ENCODE results near the gene MED29. TPM values are rescaled to one million over a fixed set of nuclear protein-coding genes. Genes with fewer than 3 reads are reported as not detected.

MED29 gene
- total RNA-seq, 4 donors from 2014 or later = 25.5 to 48.1 (median 37.7) TPM

DNA sequence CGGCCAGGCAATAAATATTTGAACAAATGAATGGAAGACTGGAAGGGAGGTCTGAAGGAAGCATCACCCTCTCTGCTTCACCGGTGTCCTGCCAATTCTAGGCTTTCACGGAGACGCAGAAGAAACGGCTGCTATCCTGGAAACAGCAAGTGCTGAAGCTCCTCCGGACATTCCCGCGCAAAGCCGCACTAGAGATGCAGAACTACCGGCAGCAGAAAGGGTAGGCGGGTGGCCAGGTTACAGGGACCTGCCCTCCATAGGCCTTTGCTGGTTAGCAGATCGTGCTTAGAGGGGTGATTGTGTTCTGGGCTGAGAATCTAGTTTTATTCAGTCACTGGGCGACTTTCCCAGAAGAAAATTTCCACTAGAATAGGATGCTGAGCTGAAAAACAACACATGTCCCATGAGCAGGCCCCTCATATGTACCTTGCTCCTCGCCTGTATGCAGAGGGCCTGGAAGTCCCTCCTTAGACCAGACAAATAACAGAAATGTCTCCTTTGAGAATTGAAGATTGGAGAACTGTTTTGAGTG is 11.2 kb upstream of the MED29 start:
- intact Hi-C loops (cut with DNase I; ENCODE audit: low total_unique reads) (loop anchor here (10.0 kb wide), 1 partner anchor 845 kb away; no protein-coding TSS in a partner anchor), in situ Hi-C loops (cut with MboI; ENCODE audit: low sequenced_read_pairs in 4 of 4) (no loop called here)
- Histone ChIP-seq H3K36me3 (peaks cover 0 to 83% of the 10 kb centered on the region in 2 donors), H3K27ac (no peak overlapping the region), H3K27me3 (no peaks in the 10 kb centered on the region), H3K4me1 (no peaks in the 10 kb centered on the region), H3K4me3 (no peak overlapping the region), H3K9me3 (no peaks in the 10 kb centered on the region)
- DNase-seq (no peak), ATAC-seq (no peak)
- TF ChIP-seq CTCF (IDR thresholded peaks at IDR 0.05 in 4 of 5, conservative IDR thresholded peaks at IDR 0.05 in 1 of 5) (no peak), POLR2A (IDR thresholded peaks at IDR 0.05) (no peak)

DNA sequence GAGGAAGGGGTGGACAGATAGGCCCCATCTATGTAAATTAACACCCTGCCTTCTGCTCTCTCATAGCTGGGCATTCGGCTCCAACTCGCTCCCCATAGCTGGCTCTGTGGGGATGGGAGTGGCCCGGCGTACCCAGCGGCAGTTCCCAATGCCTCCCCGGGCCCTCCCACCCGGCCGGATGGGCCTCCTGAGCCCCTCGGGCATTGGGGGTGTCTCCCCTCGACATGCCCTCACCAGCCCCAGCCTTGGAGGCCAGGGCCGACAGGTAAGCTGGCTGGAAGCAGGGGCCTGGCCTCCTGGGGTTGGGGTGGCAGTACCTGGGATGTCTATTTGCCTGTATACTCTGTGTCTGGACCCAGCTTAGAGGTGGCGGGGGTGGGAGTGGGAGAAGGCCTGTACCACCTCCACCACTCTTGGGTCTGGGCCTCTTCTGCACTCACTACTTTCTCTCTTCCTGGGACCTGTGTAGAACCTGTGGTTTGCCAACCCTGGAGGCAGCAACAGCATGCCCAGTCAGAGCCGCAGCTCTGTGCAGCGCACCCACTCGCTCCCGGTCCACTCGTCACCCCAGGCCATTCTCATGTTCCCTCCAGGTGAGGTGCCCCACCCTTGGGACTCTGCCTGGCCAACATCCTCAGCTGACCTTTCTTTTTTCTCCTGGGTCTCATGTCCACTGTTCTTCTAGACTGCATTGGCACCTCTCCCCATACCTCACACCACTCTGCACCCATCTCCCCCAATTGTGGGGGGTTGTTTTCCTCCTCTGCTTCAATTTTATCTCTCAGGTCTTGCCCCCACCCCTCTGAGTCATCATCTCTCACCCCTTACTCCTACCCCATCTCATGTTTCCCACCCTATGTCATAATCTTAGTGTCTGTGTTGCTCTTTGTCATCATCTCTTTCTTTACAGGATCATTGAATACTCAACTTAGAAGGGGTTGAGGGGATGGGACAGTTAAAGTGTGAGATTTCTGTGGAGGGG is 10.4 kb upstream of the MED29 start:
- H3K36me3 ChIP-seq = peaks cover 0 to 89% of the 10 kb centered on the region in 2 donors
- intact Hi-C loops (cut with DNase I; ENCODE audit: low total_unique reads) (loop anchor here (10.0 kb wide), 1 partner anchor 846 kb away; no protein-coding TSS in a partner anchor), in situ Hi-C loops (cut with MboI; ENCODE audit: low sequenced_read_pairs in 4 of 4) (no loop called here)
- no peaks in the 10 kb centered on the region for H3K27me3 ChIP-seq
- TF ChIP-seq POLR2A (IDR thresholded peaks at IDR 0.05) (no peak), CTCF (IDR thresholded peaks at IDR 0.05 in 4 of 5, conservative IDR thresholded peaks at IDR 0.05 in 1 of 5) (no peak)
- DNase-seq = no peak
- no peak overlapping the region for H3K27ac ChIP-seq
- no peak for ATAC-seq
- no peak overlapping the region for H3K4me3 ChIP-seq
- H3K4me1 ChIP-seq = no peaks in the 10 kb centered on the region
- H3K9me3 ChIP-seq = no peaks in the 10 kb centered on the region

DNA sequence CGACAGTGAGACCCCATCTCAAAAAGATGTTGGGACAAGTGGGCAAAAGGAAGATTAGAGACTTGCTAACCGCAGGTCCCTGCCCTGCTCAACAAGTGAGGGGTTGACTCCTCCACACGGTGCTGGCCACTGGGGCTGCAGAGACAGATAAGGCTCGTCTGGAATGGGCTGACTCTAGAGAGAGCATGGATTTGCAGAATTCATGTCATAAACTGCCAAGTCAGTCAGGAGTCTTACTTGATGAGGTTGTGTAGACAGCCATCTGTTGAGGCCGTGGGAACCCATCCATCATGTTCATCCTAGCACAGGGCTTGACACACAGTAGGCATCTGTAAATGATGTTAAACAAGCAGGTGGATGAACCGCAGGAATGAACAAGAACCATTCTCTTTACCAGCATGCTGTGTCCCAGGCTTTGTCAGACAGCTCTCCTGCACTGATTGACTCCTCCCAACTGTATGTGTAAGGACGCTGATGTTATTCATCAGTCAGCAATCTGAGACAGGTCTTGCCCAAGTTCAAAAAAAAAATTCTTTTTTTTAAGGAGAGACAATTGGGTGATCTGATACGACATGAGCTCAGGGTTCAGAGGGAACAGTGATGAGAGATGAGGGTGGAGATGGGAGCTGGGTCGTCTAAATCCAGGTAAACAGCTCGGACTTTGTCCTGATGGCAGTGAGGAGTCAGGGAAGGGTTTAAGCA is 9.1 kb upstream of the MED29 start:
- no peak for TF ChIP-seq CTCF (IDR thresholded peaks at IDR 0.05 in 4 of 5, conservative IDR thresholded peaks at IDR 0.05 in 1 of 5)
- no peak for TF ChIP-seq POLR2A (IDR thresholded peaks at IDR 0.05)
- Histone ChIP-seq H3K9me3 (no peaks in the 10 kb centered on the region), H3K4me3 (no peak overlapping the region), H3K4me1 (no peaks in the 10 kb centered on the region), H3K27ac (no peak overlapping the region), H3K27me3 (no peaks in the 10 kb centered on the region), H3K36me3 (peaks cover 0 to 89% of the 10 kb centered on the region in 2 donors)
- ATAC-seq (no peak), DNase-seq (no peak)
- intact Hi-C loops (cut with DNase I; ENCODE audit: low total_unique reads) (loop anchor here (10.0 kb wide), 1 partner anchor 847 kb away; no protein-coding TSS in a partner anchor), in situ Hi-C loops (cut with MboI; ENCODE audit: low sequenced_read_pairs in 4 of 4) (no loop called here)

DNA sequence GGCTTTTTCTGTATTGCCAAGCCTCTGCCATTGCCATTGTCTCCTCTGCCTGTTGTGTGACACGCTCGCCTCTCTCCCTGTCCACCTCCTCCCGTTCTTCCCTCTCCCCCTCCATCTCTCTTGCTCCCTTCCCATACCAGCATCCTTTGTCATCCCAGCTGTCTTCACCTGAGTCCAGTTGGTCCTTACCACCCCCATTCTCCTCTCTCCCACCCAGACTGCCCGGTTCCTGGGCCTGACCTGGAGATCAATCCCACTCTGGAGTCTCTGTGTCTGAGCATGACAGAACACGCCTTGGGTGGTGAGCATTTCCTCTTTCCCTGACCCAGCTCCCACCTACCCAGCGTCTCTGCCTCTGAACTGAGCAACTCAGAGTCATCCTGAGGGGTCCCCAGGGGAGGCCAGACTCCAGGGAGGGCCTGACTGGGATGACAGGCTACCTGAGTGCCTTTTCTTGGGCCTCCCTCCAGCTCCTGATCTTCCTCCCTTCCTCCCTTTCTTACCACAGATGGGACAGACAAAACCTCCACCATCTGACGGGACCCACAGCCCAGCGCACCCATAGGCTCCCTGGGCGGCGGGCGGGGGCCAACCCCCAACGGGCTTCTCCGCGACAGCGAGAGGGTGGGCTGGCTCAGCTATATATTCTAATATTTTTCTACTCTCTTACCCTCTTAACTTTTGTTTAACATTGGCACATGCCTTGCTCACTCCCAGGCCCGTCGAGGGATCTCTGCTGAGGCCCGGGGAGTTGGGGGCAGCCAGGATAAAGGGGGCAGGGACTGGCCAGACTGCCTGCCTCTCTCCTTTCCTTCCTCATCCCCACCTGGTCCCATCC is 8.0 kb upstream of the MED29 start:
- H3K36me3 ChIP-seq = peaks cover 0 to 89% of the 10 kb centered on the region in 2 donors
- TF ChIP-seq POLR2A (IDR thresholded peaks at IDR 0.05) (no peak), CTCF (IDR thresholded peaks at IDR 0.05 in 4 of 5, conservative IDR thresholded peaks at IDR 0.05 in 1 of 5) (no peak)

More for the DNA sequence above, 8.0 kb upstream of the MED29 start:
- no peak for DNase-seq
- ATAC-seq = no peak
- intact Hi-C loops (cut with DNase I; ENCODE audit: low total_unique reads) (loop anchor here (10.0 kb wide), 1 partner anchor 848 kb away; no protein-coding TSS in a partner anchor), in situ Hi-C loops (cut with MboI; ENCODE audit: low sequenced_read_pairs in 4 of 4) (no loop called here)
- Histone ChIP-seq H3K27me3 (no peaks in the 10 kb centered on the region), H3K4me3 (no peak overlapping the region), H3K9me3 (no peaks in the 10 kb centered on the region), H3K27ac (no peak overlapping the region), H3K4me1 (no peaks in the 10 kb centered on the region)

Data from gastrocnemius medialis (tissue), 4 donors.